ENCODE results near the gene LTBP4.
A peak's percentile ranks its signal among the peaks of the same experiment; 100 is the strongest.
"Not testable (repeated sequence)": the region's sequence is repeated elsewhere in the genome, so short reads cannot be mapped to it uniquely, and the experiment has no call there.

The LTBP4 gene

GRCh38 chr19:40601134-40601974, at the start of gene LTBP4:
LTBP4 (plus strand) TSS chr19:40601369; CDS start chr19:40601388, 19 bp downstream.
- peak; percentile 72 for DNase-seq

- no peak for DNase-seq
Measured at GRCh38 chr19:40552848-40553247, 48.3 kb upstream of the LTBP4 start.

GRCh38 chr19:40553885-40554857, 47.0 kb upstream of the LTBP4 start:
- DNase-seq, result no peak

- no peak for DNase-seq
Measured at GRCh38 chr19:40555978-40556689, 45.0 kb upstream of the LTBP4 start.

- DNase-seq, result no peak
Measured at GRCh38 chr19:40556953-40557530, 44.1 kb upstream of the LTBP4 start.

- DNase-seq, result no peak
Measured at GRCh38 chr19:40559394-40559793, 41.8 kb upstream of the LTBP4 start.

- DNase-seq, result no peak
Measured at GRCh38 chr19:40560092-40560507, 41.1 kb upstream of the LTBP4 start.

- no peak for DNase-seq
Measured at GRCh38 chr19:40561947-40562346, 39.2 kb upstream of the LTBP4 start.

- DNase-seq, result not testable (repeated sequence)
Measured at GRCh38 chr19:40564535-40564934, 36.6 kb upstream of the LTBP4 start.

- DNase-seq, result no peak
Measured at GRCh38 chr19:40565355-40565754, 35.8 kb upstream of the LTBP4 start.

- no peak for DNase-seq
Measured at GRCh38 chr19:40565910-40566495, 35.2 kb upstream of the LTBP4 start.

- DNase-seq, result no peak
Measured at GRCh38 chr19:40567040-40567749, 34.0 kb upstream of the LTBP4 start.

GRCh38 chr19:40567750-40568494, 33.2 kb upstream of the LTBP4 start:
- DNase-seq, result no peak

GRCh38 chr19:40570313-40571004, 30.7 kb upstream of the LTBP4 start:
- peak; percentile 95 for DNase-seq

- DNase-seq, result no peak
Measured at GRCh38 chr19:40571005-40571318, 30.2 kb upstream of the LTBP4 start.

GRCh38 chr19:40571831-40572495, 29.2 kb upstream of the LTBP4 start:
- no peak for DNase-seq

- no peak for DNase-seq
Measured at GRCh38 chr19:40575326-40575725, 25.8 kb upstream of the LTBP4 start.

- DNase-seq, result peak; percentile 54
Measured at GRCh38 chr19:40576151-40576584, 25.0 kb upstream of the LTBP4 start.
